B cell (primary cell): ENCODE data around the gene ASIC3. TPM values are rescaled to one million over a fixed set of nuclear protein-coding genes. Genes with fewer than 3 reads are reported as not detected.

Experiments used
- ATAC-seq: fragments of 200-7000 bp; cut with Tn5 transposase; one replicate; pipeline ENCODE4 v1.10.0; 2021; ENCODE audit warnings: low read depth, mild to moderate bottlenecking, moderate number of reproducible peaks, moderate library complexity
- CTCF ChIA-PET: fragments of 350-600 bp; sonication (Branson Sonifier 250); formaldehyde crosslinking; loops from one replicate; lab custom pipeline; 2021; ENCODE audit warnings: antibody characterized with exemption, inconsistent platforms; lab: Charles Lee
- POLR2A ChIA-PET: fragments of 350-600 bp; sonication (Branson Sonifier 250); formaldehyde crosslinking; loops from one replicate; lab custom pipeline; 2021; ENCODE audit warnings: antibody characterized with exemption; lab: Charles Lee
- DNase-seq: peaks from one replicate; pipeline ENCODE4 v3.0.0; 2013
- H2AFZ ChIP-seq: 2 replicates; pipeline ENCODE4 v1.6.1; 2012; ENCODE audit warnings: mild to moderate bottlenecking, low read depth, low read length; ENCODE audit not compliant: insufficient read depth, poor library complexity, severe bottlenecking
- H3K27ac ChIP-seq, 2 donors: 1 replicate in 1 of 2; 2 replicates in 1 of 2; pipeline ENCODE4 v1.5.1; 2012 to 2013; ENCODE audit warnings: low read length in 2 of 2, mild to moderate bottlenecking in 2 of 2, moderate library complexity in 1 of 2
- H3K27me3 ChIP-seq, 4 experiments: fragments of 200-600 bp in 1 of 4; sonication (generic) in 1 of 4; replicated peaks in 1 of 4; 1 replicate in 2 of 4; 2 replicates in 2 of 4; pipeline versions ENCODE4 v1.6.1 to v1.7.0; 2013 to 2016; ENCODE audit warnings: low read length in 3 of 4, mild to moderate bottlenecking in 2 of 4, mixed read lengths in 1 of 4, moderate library complexity in 1 of 4; ENCODE audit not compliant: insufficient read depth in 4 of 4, control insufficient read depth in 3 of 4; ENCODE audit errors: control extremely low read depth in 1 of 4
- H3K36me3 ChIP-seq, 2 experiments: replicated peaks in 1 of 2; 1 replicate in 1 of 2; 2 replicates in 1 of 2; pipeline versions ENCODE4 v1.6.1 to v1.7.1; 2013; ENCODE audit warnings: low read length in 1 of 2; ENCODE audit not compliant: insufficient read depth in 2 of 2, control insufficient read depth in 1 of 2; ENCODE audit errors: control extremely low read depth in 1 of 2, extremely low read depth in 1 of 2
- H3K4me1 ChIP-seq, 2 donors: fragments of 200-600 bp in 1 of 2; sonication (generic) in 1 of 2; 1 replicate in 1 of 2; 2 replicates in 1 of 2; pipeline versions ENCODE4 v1.5.1 to v1.6.1; 2013 to 2017; ENCODE audit warnings: low read length in 2 of 2; ENCODE audit not compliant: control insufficient read depth in 2 of 2, insufficient read depth in 2 of 2
- H3K4me2 ChIP-seq: replicated peaks from 2 replicates; pipeline ENCODE3; 2012; ENCODE audit warnings: mild to moderate bottlenecking, low read depth, low read length; ENCODE audit not compliant: poor library complexity, severe bottlenecking
- H3K4me3 ChIP-seq, 5 experiments: fragments of 200-600 bp in 1 of 5; sonication (generic) in 1 of 5; 1 replicate in 3 of 5; 2 replicates in 2 of 5; pipeline versions ENCODE4 v1.5.1 to v1.7.0; 2011 to 2016; ENCODE audit warnings: low read length in 4 of 5, mild to moderate bottlenecking in 4 of 5, low read depth in 2 of 5, control low read depth in 1 of 5, moderate library complexity in 1 of 5; ENCODE audit not compliant: insufficient read depth in 1 of 5; ENCODE audit errors: control extremely low read depth in 1 of 5, extremely low read depth in 1 of 5
- H3K79me2 ChIP-seq: fragments of 200-600 bp; sonication (generic); one replicate; pipeline ENCODE4 v1.6.0; 2016; ENCODE audit warnings: low read length; ENCODE audit not compliant: control insufficient read depth, insufficient read depth
- H3K9ac ChIP-seq: fragments of 200-600 bp; sonication (generic); 2 replicates; pipeline ENCODE4 v1.6.1; 2017; ENCODE audit warnings: mild to moderate bottlenecking, low read length, moderate library complexity
- H3K9me3 ChIP-seq, 3 donors: one replicate each; pipeline versions ENCODE4 v1.6.1 to v1.7.1; 2013; ENCODE audit warnings: low read length in 2 of 3; ENCODE audit not compliant: control insufficient read depth in 2 of 3, insufficient read depth in 1 of 3; ENCODE audit errors: control extremely low read depth in 1 of 3
- H4K20me1 ChIP-seq: 2 replicates; pipeline ENCODE4 v1.6.0; 2012; ENCODE audit warnings: mild to moderate bottlenecking, low read length; ENCODE audit not compliant: insufficient read depth, control insufficient read depth, poor library complexity, severe bottlenecking
- H3K27ac Mint-ChIP-seq: one replicate; pipeline ENCODE4 v1.8.0; 2021; ENCODE audit warnings: mixed read lengths
- H3K27me3 Mint-ChIP-seq: one replicate; pipeline ENCODE4 v1.8.0; 2021; ENCODE audit warnings: mixed read lengths
- H3K4me1 Mint-ChIP-seq: one replicate; pipeline ENCODE4 v1.8.0; 2021; ENCODE audit warnings: mixed read lengths
- H3K4me3 Mint-ChIP-seq: one replicate; pipeline ENCODE4 v1.8.0; 2021; ENCODE audit warnings: mixed read lengths
- H3K9me3 Mint-ChIP-seq: one replicate; pipeline ENCODE4 v1.8.0; 2022; ENCODE audit warnings: mixed read lengths; ENCODE audit not compliant: insufficient read depth
- CTCF ChIP-seq: fragments of 200-600 bp; IDR thresholded peaks from one replicate; pipeline ENCODE4 v1.8.0; 2022; ENCODE audit warnings: antibody characterized with exemption, mild to moderate bottlenecking
- EZH2 ChIP-seq: IDR thresholded peaks from 2 replicates; pipeline ENCODE4 v1.6.1; 2012; ENCODE audit warnings: borderline replicate concordance, low read depth, mild to moderate bottlenecking, moderate library complexity, low read length; ENCODE audit not compliant: insufficient read depth, poor library complexity, severe bottlenecking
- WGBS: methylation state at CpG from one replicate; pipeline ENCODE4 v1.1.5; 2013; ENCODE audit warnings: missing lambda C conversion rate; ENCODE audit not compliant: insufficient coverage; 5-methylcytosine and 5-hydroxymethylcytosine counted together
- intact Hi-C: fragments of 100-400 bp; cut with micrococcal nuclease; formaldehyde crosslinking; loops from one replicate; pipeline ENCODE4 v1.10.0; 2022
- polyA plus RNA-seq: library from polyadenylated mRNA; depleted of rRNA; stranded (reverse); fragments of >200 nt; gene quantifications from 2 replicates; pipeline ENCODE4 v1.2.3, GENCODE V29; 2012
- total RNA-seq, 2 donors: library from RNA; stranded (reverse); fragments of 120-200 nt in 1 of 2; gene quantifications; 1 replicate in 1 of 2; 2 replicates in 1 of 2; pipeline versions ENCODE4 v1.2.3 to v1.2.4, GENCODE V29; 2013 to 2022

ASIC3 gene
- total and polyA plus RNA-seq, 2 donors (not counting 1 experiment from before 2014, with no cell fraction given): 4.8 to 5.0 TPM

GRCh38 chr7:151089893-151090730, 41.8 kb downstream of the ASIC3 start:
- H3K4me1 ChIP-seq: peaks cover 33% of the 10 kb centered on the region in 2 donors
- Mint-ChIP-seq H3K4me3 (no peak overlapping the region), H3K27ac (no peak overlapping the region), H3K9me3 (no peaks in the 10 kb centered on the region), H3K4me1 (peaks cover 21% of the 10 kb centered on the region), H3K27me3 (peaks cover 25% of the 10 kb centered on the region)
- H3K79me2 ChIP-seq: no peaks in the 10 kb centered on the region
- H3K36me3 ChIP-seq: no peaks in the 10 kb centered on the region
- no peak for DNase-seq
- intact Hi-C loops: loop anchor here (5.0 to 10.0 kb wide), 3 partner anchors 78 to 845 kb away; no protein-coding TSS in a partner anchor
- H3K4me2 ChIP-seq: no peak overlapping the region
- ATAC-seq: no peak
- CTCF ChIA-PET: interaction anchor here (1.0 to 1.6 kb wide), 5 partner anchors 18 to 34 kb away, joined by 3 to 6 read pairs (median 3); no protein-coding TSS in a partner anchor
- H3K9ac ChIP-seq: no peak overlapping the region
- H2AFZ ChIP-seq: no peak overlapping the region
- no peak overlapping the region for H3K4me3 ChIP-seq
- TF ChIP-seq EZH2 (no peak), CTCF (no peak)
- peaks cover 0 to 42% (median 11%) of the 10 kb centered on the region in 4 experiments for H3K27me3 ChIP-seq
- H3K27ac ChIP-seq: no peak overlapping the region
- H4K20me1 ChIP-seq: no peaks in the 10 kb centered on the region
- WGBS: 91% methylated on average over 15 of the region's 22 CpGs
- POLR2A ChIA-PET: no interaction called here
- H3K9me3 ChIP-seq: peaks cover 0 to 4% (median 0%) of the 10 kb centered on the region in 3 donors

- Mint-ChIP-seq H3K4me1 (peaks cover 13% of the 10 kb centered on the region), H3K27me3 (peaks cover 17% of the 10 kb centered on the region), H3K4me3 (no peak overlapping the region), H3K9me3 (no peaks in the 10 kb centered on the region), H3K27ac (no peak overlapping the region)
- POLR2A ChIA-PET: no interaction called here
- H3K27me3 ChIP-seq: peaks cover 0 to 34% (median 7%) of the 10 kb centered on the region in 4 experiments
- H3K36me3 ChIP-seq: no peaks in the 10 kb centered on the region
- no peak overlapping the region for H3K4me2 ChIP-seq
- H2AFZ ChIP-seq: no peak overlapping the region
- no peak for TF ChIP-seq EZH2
- no peak for TF ChIP-seq CTCF
- H3K79me2 ChIP-seq: no peaks in the 10 kb centered on the region
- 97% methylated on average over 6 of the region's 7 CpGs for WGBS
- no peak overlapping the region for H3K9ac ChIP-seq
- H3K4me3 ChIP-seq: no peak overlapping the region
- DNase-seq: no peak
- no peaks in the 10 kb centered on the region for H4K20me1 ChIP-seq
- intact Hi-C loops: no loop called here
- ATAC-seq: no peak
- CTCF ChIA-PET: interaction anchor here (1.0 to 1.6 kb wide), 4 partner anchors 18 to 33 kb away, joined by 3 to 6 read pairs (median 4); no protein-coding TSS in a partner anchor
- H3K27ac ChIP-seq: no peak overlapping the region
- H3K4me1 ChIP-seq: peaks cover 24 to 25% of the 10 kb centered on the region in 2 donors
- peaks cover 0 to 4% (median 0%) of the 10 kb centered on the region in 3 donors for H3K9me3 ChIP-seq
These were observed 42.7 kb downstream of the ASIC3 start for GRCh38 chr7:151091003-151091402.
